DOHH2 (cell line): ENCODE measurements around the gene CMSS1.

Experiments used
- H3F3A ChIP-seq: fragments of 200-600 bp; sonication (generic), shearing (Covaris generic); 2 replicates; pipeline ENCODE4 v1.6.0; 2016; ENCODE audit warnings: antibody characterized with exemption, mild to moderate bottlenecking; ENCODE audit not compliant: control insufficient read depth, insufficient read depth
- H3K27ac ChIP-seq: fragments of 200-600 bp; sonication (generic); 2 replicates; pipeline ENCODE4 v1.5.1; 2014; ENCODE audit warnings: low read depth, mild to moderate bottlenecking, low read length, moderate library complexity
- H3K27me3 ChIP-seq: fragments of 200-600 bp; sonication (generic); 2 replicates; pipeline ENCODE4 v1.6.1; 2014; ENCODE audit warnings: mild to moderate bottlenecking, low read length, mixed read lengths; ENCODE audit not compliant: control insufficient read depth
- H3K36me3 ChIP-seq: fragments of 200-600 bp; sonication (generic); 2 replicates; pipeline ENCODE4 v1.6.1; 2014; ENCODE audit warnings: mild to moderate bottlenecking, low read length, moderate library complexity, mixed read lengths; ENCODE audit not compliant: control insufficient read depth
- H3K4me1 ChIP-seq: fragments of 200-600 bp; sonication (generic); 2 replicates; pipeline ENCODE4 v1.6.1; 2014; ENCODE audit warnings: mild to moderate bottlenecking, low read length, mixed read lengths; ENCODE audit not compliant: control insufficient read depth
- H3K4me2 ChIP-seq: fragments of 200-600 bp; sonication (generic); 2 replicates; pipeline ENCODE4 v1.6.0; 2014; ENCODE audit warnings: mild to moderate bottlenecking, low read length, moderate library complexity
- H3K4me3 ChIP-seq: fragments of 200-600 bp; sonication (generic); 2 replicates; pipeline ENCODE4 v1.5.1; 2014; ENCODE audit warnings: mild to moderate bottlenecking, low read length, mixed read lengths
- H3K79me2 ChIP-seq: fragments of 200-600 bp; sonication (generic); 2 replicates; pipeline ENCODE4 v1.6.1; 2014; ENCODE audit warnings: mild to moderate bottlenecking, low read length, mixed read lengths; ENCODE audit not compliant: control insufficient read depth
- H3K9me2 ChIP-seq: fragments of 200-600 bp; sonication (generic); replicated peaks from 2 replicates; pipeline ENCODE4 v1.6.1; 2014; ENCODE audit warnings: mild to moderate bottlenecking, low read length, mixed read lengths; ENCODE audit not compliant: control insufficient read depth
- H3K9me3 ChIP-seq: fragments of 200-600 bp; sonication (generic); 2 replicates; pipeline ENCODE4 v1.6.1; 2014; ENCODE audit warnings: antibody characterized with exemption, low read length, mixed read lengths; ENCODE audit not compliant: control insufficient read depth, insufficient read depth
- H4K20me1 ChIP-seq: fragments of 200-600 bp; sonication (generic); 2 replicates; pipeline ENCODE4 v1.6.0; 2014; ENCODE audit warnings: low read depth, mild to moderate bottlenecking, antibody characterized with exemption, low read length, moderate library complexity; ENCODE audit not compliant: control insufficient read depth, insufficient read depth
- CTCF ChIP-seq: fragments of 200-600 bp; sonication (generic); IDR thresholded peaks from one replicate; pipeline ENCODE4 v1.5.1; 2014; ENCODE audit warnings: antibody characterized with exemption, mild to moderate bottlenecking, low read depth, low read length; ENCODE audit not compliant: poor library complexity, severe bottlenecking
- EZH2phosphoT487 ChIP-seq: fragments of 200-600 bp; sonication (generic); IDR thresholded peaks from 2 replicates; pipeline ENCODE4 v1.6.1; 2017; ENCODE audit warnings: borderline replicate concordance, mild to moderate bottlenecking, antibody characterized with exemption, low read length, moderate library complexity, mixed read lengths

Gene CMSS1

GRCh38 chr3:100159331-100160153 is 341.9 kb downstream of the CMSS1 start:
- Histone ChIP-seq H3K36me3 (peaks cover 20% of the 10 kb centered on the region), H3K27ac (no peak overlapping the region), H3K9me2 (no peaks in the 10 kb centered on the region), H3F3A (no peaks in the 10 kb centered on the region), H3K4me2 (no peak overlapping the region), H4K20me1 (no peaks in the 10 kb centered on the region), H3K27me3 (no peaks in the 10 kb centered on the region), H3K79me2 (no peaks in the 10 kb centered on the region), H3K4me1 (no peaks in the 10 kb centered on the region), H3K4me3 (no peak overlapping the region), H3K9me3 (peaks cover 8% of the 10 kb centered on the region; the same call in 1 of the 2 replicates)
- no peak for TF ChIP-seq CTCF
- TF ChIP-seq EZH2phosphoT487, result no peak

- Histone ChIP-seq H3F3A (no peaks in the 10 kb centered on the region), H3K4me1 (no peaks in the 10 kb centered on the region), H4K20me1 (no peaks in the 10 kb centered on the region), H3K4me2 (no peak overlapping the region), H3K4me3 (no peak overlapping the region), H3K9me2 (no peaks in the 10 kb centered on the region), H3K27me3 (no peaks in the 10 kb centered on the region), H3K9me3 (peaks cover 3% of the 10 kb centered on the region; the same call in 1 of the 2 replicates), H3K79me2 (no peaks in the 10 kb centered on the region), H3K27ac (no peak overlapping the region), H3K36me3 (peaks cover 14% of the 10 kb centered on the region)
- TF ChIP-seq CTCF, result no peak
- no peak for TF ChIP-seq EZH2phosphoT487
These were observed 342.9 kb downstream of the CMSS1 start for GRCh38 chr3:100160521-100160920.

- TF ChIP-seq CTCF (no peak), EZH2phosphoT487 (no peak)
- H3K4me3 ChIP-seq, result no peak overlapping the region
- no peaks in the 10 kb centered on the region for H3K9me3 ChIP-seq
- no peaks in the 10 kb centered on the region for H3F3A ChIP-seq
- no peaks in the 10 kb centered on the region for H3K9me2 ChIP-seq
- no peaks in the 10 kb centered on the region for H3K4me1 ChIP-seq
- H4K20me1 ChIP-seq, result no peaks in the 10 kb centered on the region
- peaks cover 18% of the 10 kb centered on the region for H3K36me3 ChIP-seq
- no peaks in the 10 kb centered on the region for H3K27me3 ChIP-seq
- no peaks in the 10 kb centered on the region for H3K79me2 ChIP-seq
- H3K4me2 ChIP-seq, result no peak overlapping the region
- H3K27ac ChIP-seq, result no peak overlapping the region
These were observed 346.1 kb downstream of the CMSS1 start for GRCh38 chr3:100163787-100164186.
